ENCODE data around the gene ALG12. TPM values are rescaled to one million over a fixed set of nuclear protein-coding genes. Genes with fewer than 3 reads are reported as not detected.
A peak's percentile ranks its signal among the peaks of the same experiment; 100 is the strongest.

Gene ALG12
- total RNA-seq, 1 experiment from 2014 or later, result 32.9 TPM

DNA sequence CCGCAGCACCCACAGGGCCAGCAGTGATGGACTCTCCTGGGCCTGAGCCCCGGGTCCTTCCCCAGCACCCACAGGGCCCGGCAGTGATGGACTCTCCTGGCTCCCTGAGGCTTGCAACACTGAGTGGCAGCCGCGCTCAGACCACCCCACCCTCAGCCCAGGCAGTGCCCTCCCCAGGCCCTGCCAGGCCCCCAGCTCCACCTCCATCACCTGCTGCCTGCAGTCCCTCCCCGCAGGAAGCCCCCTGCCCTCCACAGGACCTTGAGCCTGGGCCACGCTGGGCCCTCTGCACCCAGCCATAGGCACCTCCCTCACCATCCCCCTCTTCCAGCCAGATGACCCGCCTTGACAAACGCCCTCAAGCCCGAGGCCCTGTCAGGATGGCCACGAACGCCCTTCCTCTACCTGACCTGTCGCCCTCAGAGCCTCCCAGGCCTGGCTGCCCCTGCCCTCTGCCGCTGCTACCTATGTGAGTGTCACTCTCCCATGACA, 11.4 kb downstream of the ALG12 start:
- no peaks in the 10 kb centered on the region for H3K27me3 ChIP-seq (ENCODE audit: control insufficient read depth, insufficient read depth, low read length)
- DNase-seq, result no peak
- peaks cover 4% of the 10 kb centered on the region for H3K36me3 ChIP-seq (replicated peaks; ENCODE audit: control insufficient read depth, insufficient read depth, low read length)
- no peak overlapping the region for H3K4me3 ChIP-seq (ENCODE audit: insufficient read depth, low read depth, low read length)

DNA sequence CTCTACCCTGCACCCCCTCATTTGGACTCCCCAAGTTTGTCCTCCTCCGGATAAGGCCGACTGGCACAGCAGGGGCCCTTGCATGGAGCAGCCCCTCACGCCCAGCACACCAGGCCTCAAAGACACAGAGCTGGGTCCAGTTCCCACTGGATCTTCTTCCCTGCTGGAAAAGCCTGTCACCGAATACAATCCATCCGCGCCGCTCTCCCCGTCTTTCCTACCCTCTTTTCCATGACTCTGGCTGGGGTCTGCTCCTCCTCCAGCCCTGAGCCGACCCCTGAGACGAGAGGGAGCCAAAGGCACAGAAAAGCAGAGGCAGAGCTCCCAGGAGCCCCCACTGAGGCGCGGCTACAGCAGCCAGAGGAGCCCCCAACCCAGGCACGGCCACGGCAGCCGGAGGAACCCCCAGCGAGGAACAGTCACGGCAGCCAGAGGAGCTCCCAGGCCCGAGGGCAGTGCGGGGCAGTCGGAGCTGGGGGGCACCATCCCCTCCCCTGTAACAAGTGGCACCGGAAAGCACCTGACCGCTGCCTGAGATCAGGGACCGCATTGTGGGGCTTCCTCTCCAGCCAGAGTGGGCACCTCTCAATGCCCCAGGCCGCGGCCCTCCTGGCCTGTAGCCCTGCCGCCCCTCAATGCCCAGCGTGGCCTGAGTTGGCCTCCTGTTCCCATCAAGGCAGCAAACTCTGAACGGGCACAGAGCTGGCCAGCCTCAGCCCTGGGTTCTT, 12.0 kb downstream of the ALG12 start:
- no peak for DNase-seq
- Histone ChIP-seq H3K36me3 (replicated peaks; ENCODE audit: control insufficient read depth, insufficient read depth, low read length) (peaks cover 5% of the 10 kb centered on the region), H3K27me3 (ENCODE audit: control insufficient read depth, insufficient read depth, low read length) (no peaks in the 10 kb centered on the region), H3K4me3 (ENCODE audit: insufficient read depth, low read depth, low read length) (no peak overlapping the region)

DNA sequence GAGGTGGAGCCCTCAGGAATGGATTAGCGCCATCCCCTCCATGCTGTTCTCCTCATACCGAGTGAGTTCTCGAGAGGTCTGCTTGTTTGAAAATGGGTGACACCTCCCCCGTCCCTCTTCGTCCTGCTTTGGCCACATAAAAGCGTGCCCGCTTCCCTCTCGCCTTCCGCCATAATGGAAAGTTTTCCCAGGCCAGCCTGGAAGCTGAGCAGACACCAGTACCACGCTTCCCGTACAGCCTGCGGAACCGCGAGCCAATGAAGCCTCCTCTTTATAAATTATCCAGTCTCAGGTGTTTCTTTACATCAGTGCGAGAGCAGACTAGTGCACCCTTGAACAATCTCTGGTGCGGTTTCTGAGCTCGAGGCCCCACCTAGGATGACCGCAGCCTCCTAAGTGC, 12.8 kb downstream of the ALG12 start:
- Histone ChIP-seq H3K27me3 (ENCODE audit: control insufficient read depth, insufficient read depth, low read length) (no peaks in the 10 kb centered on the region), H3K4me3 (ENCODE audit: insufficient read depth, low read depth, low read length) (no peak overlapping the region)
- no peak for DNase-seq

DNA sequence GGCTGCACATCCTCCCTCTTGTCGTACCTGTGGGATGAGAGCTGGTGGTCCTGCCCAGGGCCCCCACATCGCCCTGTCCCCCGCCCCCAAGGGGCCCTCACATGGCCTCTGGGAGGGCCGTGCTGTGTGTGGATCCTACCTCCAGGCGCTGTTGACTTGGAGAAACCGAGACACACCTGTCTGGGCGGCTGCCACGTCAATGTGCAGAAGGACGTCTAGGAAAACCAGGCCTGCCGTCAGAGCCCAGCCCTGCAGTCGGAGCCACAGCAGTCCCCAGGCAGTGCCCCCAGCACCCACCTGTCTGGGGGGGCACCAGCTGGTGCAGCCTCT, 14.2 kb downstream of the ALG12 start:
- DNase-seq, result no peak
- Histone ChIP-seq H3K4me3 (ENCODE audit: insufficient read depth, low read depth, low read length) (no peak overlapping the region), H3K27me3 (ENCODE audit: control insufficient read depth, insufficient read depth, low read length) (no peaks in the 10 kb centered on the region), H3K36me3 (replicated peaks; ENCODE audit: control insufficient read depth, insufficient read depth, low read length) (peaks cover 5% of the 10 kb centered on the region)

More for the DNA sequence above, 12.8 kb downstream of the ALG12 start:
- peaks cover 5% of the 10 kb centered on the region for H3K36me3 ChIP-seq (replicated peaks; ENCODE audit: control insufficient read depth, insufficient read depth, low read length)

DNA sequence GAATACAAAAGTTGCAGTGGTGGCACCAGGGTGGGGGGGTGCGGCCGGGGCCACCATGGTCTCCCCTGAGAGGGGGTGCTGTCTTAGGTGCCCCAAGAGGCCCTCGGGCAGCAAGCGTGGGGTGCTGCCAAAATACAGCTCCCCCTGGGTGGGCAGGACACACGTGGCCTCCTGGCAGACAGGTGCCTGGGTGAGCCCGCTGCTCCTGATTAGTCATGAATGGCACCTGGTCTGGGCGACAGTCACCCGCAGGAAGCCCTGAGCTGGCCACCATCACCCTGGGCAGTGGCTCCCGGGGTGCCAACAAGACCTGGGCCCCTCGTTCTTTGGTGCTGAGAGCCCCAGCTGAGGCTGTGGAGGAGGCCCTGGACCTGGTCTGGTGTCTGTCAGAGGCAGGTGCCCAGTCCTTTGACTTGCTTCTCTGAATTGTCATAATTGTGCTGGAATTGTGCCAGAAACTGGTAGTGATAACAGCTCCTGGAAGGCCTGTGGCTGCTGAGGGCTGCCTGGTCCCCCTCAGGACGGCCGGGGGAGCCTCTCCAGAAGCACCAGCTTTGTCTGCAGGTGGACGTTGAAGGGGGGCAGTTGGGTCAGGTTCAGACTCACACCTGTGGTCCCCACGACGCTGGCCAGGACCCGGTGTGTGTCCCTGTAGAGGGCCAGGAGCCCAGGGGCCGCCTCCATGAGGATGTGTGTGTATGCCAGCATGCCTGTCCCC, 14.8 kb downstream of the ALG12 start:
- no peaks in the 10 kb centered on the region for H3K27me3 ChIP-seq (ENCODE audit: control insufficient read depth, insufficient read depth, low read length)
- DNase-seq, result no peak
- H3K4me3 ChIP-seq (ENCODE audit: insufficient read depth, low read depth, low read length), result no peak overlapping the region
- H3K36me3 ChIP-seq (replicated peaks; ENCODE audit: control insufficient read depth, insufficient read depth, low read length), result peaks cover 5% of the 10 kb centered on the region

DNA sequence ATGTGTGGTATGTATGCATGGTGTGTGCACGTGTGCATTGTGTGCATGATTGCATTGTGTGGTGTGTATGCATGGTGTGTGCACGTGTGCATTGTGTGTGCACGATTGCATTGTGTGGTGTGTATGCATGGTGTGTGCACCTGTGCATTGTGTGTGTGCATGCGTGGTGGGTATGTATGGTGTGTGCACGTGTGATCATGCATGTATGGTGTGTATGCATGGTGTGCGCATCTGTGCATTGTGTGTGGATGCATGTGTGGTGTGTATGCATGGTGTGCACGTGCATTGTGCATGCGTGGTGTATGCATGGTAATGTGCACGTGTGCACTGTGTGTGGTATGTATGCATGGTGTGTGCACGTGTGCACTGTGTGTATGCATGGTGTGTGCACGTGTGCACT, 16.8 kb downstream of the ALG12 start:
- peaks cover 3% of the 10 kb centered on the region for H3K36me3 ChIP-seq (replicated peaks; ENCODE audit: control insufficient read depth, insufficient read depth, low read length)
- no peaks in the 10 kb centered on the region for H3K27me3 ChIP-seq (ENCODE audit: control insufficient read depth, insufficient read depth, low read length)
- no peak for DNase-seq
- H3K4me3 ChIP-seq (ENCODE audit: insufficient read depth, low read depth, low read length), result no peak overlapping the region

DNA sequence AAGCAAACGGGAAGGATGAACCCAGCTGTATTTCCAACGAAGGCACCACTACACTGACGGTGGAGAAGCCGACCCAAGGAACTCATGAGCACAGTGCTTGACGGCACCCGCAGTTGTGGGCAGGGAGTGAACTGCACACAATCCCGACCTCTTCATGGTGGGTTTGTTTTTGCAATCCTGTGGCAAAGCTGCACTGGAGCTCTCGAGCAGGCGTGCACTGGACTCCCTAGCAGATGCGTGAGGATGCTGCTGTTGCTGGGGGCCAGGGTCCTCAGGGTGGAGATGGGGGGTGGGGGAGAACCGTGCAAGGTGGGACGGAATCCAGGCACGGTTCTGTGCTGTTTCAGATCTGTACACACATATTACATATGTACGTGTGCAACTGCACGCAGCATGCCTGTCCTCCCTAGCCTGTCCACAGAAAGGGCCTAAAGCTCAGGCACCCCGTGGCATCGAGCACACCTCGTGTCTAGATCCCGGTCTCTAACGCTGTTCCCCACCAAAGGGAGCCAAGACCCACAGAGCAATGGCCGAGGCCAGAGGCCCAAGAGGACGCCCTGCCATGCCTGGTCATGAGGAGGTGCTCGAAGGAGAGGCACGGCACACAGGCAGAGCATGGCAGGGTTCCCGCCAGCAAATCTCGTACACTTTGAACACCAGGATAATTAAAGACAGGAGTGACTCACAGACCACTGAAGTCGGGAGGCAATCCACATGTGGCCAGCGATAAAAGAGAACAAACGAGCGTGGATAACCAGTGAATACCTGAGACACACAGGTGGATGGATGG, 17.6 kb downstream of the ALG12 start:
- Histone ChIP-seq H3K27me3 (ENCODE audit: control insufficient read depth, insufficient read depth, low read length) (no peaks in the 10 kb centered on the region), H3K36me3 (replicated peaks; ENCODE audit: control insufficient read depth, insufficient read depth, low read length) (peaks cover 3% of the 10 kb centered on the region), H3K4me3 (ENCODE audit: insufficient read depth, low read depth, low read length) (no peak overlapping the region)
- DNase-seq, result no peak

DNA sequence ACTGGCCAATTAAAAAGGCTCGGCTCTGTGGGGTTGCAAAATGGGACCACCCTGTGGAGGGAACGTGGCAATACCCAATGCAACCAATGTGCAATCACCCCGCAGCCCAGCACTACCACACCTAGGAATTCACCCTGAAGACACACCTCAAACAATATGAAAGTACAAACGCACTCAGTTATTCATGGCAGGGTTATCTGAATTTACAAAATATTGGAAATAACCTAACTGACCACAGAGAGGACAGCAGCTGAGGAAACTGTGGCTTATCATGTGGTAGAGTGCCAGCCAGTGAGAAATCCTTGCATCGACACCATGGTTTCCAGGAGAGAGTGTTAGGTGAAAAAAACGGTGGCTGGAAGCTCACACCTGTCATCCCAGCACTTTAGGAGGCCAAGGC, 18.7 kb downstream of the ALG12 start:
- no peak for DNase-seq
- Histone ChIP-seq H3K36me3 (replicated peaks; ENCODE audit: control insufficient read depth, insufficient read depth, low read length) (peaks cover 3% of the 10 kb centered on the region), H3K4me3 (ENCODE audit: insufficient read depth, low read depth, low read length) (no peak overlapping the region), H3K27me3 (ENCODE audit: control insufficient read depth, insufficient read depth, low read length) (no peaks in the 10 kb centered on the region)

DNA sequence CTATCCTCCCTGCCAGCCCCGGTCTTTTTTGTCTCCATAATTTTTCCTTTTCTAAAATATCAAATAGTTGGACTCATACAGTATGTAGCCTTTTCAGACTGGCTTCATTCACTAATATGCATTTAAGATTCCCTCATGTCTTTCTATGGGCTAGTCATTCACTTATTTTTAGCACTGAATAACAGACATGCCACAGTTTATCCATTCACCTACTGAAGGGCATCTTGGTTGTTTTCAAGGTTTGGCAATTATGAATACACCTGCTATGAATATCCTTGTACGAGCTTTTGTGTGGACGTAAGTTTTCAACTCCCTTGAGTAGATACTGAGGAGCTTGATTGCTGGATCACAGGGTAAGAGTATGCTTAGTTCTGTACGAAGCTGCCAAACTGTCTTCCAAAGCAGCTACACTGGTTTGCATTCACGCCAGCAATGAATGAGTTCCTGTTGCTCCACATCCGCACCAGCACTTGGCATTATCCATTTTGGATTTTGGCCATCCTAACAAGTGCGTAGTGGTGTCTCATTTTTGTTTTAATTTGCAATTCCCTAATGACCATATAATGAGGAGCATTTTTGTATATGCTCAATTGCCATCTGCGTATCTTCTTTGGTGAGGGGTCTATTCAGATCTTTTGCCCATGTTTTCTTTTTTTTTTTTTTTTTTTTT, 21.1 kb downstream of the ALG12 start:
- no peak for DNase-seq
- H3K27me3 ChIP-seq (ENCODE audit: control insufficient read depth, insufficient read depth, low read length), result no peaks in the 10 kb centered on the region
- H3K36me3 ChIP-seq (replicated peaks; ENCODE audit: control insufficient read depth, insufficient read depth, low read length), result peaks cover 1% of the 10 kb centered on the region; the same call in 1 of the 2 replicates
- H3K4me3 ChIP-seq (ENCODE audit: insufficient read depth, low read depth, low read length), result no peak overlapping the region

DNA sequence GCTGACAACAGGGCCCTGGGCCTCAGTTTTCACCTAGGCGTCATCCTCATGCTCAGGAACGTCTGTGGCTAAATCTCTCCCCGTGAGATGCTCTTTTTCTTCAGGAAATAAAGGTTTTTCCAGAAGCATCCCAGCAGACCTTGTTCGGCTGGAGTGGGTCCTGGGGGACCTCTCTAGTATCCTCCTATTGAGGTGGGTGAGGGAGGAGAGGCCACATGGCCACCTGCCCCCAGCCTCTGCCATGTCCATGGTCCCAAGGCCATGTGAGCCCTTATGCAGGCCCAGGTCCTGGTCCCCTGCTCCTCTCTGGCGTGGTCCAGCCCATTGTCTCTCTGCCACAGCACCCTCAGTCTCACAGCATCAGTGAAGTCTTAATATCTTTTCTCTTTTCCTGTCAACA, 22.0 kb downstream of the ALG12 start:
- Histone ChIP-seq H3K27me3 (ENCODE audit: control insufficient read depth, insufficient read depth, low read length) (no peaks in the 10 kb centered on the region), H3K4me3 (ENCODE audit: insufficient read depth, low read depth, low read length) (no peak overlapping the region), H3K36me3 (replicated peaks; ENCODE audit: control insufficient read depth, insufficient read depth, low read length) (no peaks in the 10 kb centered on the region; the same call in none of the 2 replicates)
- no peak for DNase-seq

DNA sequence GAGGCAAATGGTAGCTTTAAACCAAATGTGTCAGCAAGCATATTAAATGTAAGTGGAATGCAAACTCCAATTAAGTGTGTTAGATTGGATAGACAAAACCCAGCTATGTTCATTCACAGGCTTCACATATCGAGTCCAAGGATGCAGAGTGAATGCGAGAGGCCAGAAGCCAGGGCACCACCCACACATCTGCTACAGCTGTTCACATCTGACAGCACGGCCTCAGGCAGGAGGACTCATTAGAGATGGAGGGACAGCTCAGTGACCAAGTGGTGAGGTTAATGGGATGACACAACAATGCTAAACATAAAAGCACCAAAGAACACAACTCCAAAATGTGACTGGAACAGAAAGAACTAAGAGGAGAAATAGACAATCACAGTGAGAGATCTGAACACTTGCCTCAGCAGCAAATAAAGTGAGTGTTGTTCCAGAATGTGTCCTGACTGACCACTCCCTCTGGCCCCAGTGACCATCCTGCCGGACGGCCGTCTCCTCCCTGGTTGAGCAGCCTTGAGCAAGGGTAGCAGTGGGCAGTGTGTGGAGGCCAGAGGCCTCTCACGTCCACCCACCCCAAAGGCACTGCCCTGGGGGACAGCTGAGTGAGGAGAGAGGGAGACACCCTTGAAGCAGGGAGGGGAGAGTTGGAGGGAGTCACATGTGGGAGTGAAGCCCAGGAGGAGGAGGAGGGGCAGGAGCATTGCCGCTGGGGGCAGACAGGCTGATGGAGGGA, 23.8 kb downstream of the ALG12 start:
- DNase-seq, result peak; percentile 50
- H3K36me3 ChIP-seq (replicated peaks; ENCODE audit: control insufficient read depth, insufficient read depth, low read length), result peaks cover 1% of the 10 kb centered on the region
- H3K27me3 ChIP-seq (ENCODE audit: control insufficient read depth, insufficient read depth, low read length), result no peaks in the 10 kb centered on the region
- H3K4me3 ChIP-seq (ENCODE audit: insufficient read depth, low read depth, low read length), result no peak overlapping the region

DNA sequence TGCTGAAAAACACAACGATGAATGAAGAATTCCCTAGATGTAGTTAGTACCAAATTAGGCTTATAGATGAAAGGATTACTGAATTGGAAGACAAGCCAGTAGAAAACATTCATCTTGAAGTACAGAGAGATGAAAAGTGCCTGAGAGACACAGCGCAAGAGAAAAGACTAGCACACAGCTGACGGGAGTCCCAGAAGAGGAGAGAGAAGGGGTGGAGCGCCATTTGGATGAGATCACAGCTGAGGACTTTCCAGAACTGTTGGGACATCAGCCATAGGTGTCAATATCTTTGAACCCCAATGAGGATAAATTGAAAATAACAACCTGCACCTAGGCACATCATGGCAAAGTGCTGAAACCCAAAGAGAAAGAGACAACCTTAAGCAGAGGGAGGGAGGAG, 25.2 kb downstream of the ALG12 start:
- no peak overlapping the region for H3K4me3 ChIP-seq (ENCODE audit: insufficient read depth, low read depth, low read length)
- H3K27me3 ChIP-seq (ENCODE audit: control insufficient read depth, insufficient read depth, low read length), result no peaks in the 10 kb centered on the region
- no peak for DNase-seq
- peaks cover 3% of the 10 kb centered on the region for H3K36me3 ChIP-seq (replicated peaks; ENCODE audit: control insufficient read depth, insufficient read depth, low read length)

DNA sequence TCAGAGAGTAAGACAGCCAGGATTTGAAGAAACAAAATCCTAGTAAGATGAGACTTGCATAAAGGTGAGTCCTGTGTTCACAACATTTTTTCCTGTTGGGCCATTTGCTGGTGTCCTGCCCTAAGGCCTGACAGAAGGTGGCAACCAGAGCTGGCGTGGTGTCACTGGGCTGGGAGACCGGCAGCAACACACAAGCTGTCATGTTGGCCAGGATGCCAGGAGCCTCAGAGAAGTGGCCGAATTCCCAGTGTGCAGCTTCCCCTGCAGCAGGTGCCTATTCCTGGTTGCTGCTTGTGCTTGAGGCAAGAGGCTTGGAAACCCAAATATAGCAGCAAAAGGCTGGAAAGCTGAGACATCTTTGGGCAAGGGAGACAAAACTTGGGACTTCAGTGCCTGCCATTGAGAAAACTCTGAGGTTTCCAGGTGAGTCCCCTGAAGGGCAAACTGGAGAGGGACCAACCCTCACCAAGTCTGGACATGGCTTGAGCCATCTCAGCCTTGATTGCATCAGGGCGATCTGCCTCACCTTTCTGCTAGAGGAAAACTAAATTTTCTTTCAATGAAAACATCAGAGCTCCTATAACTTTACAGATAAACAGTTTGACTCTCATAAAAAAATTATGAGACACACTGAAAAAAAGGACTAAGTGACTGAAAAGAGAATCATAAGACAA, 25.9 kb downstream of the ALG12 start:
- Histone ChIP-seq H3K36me3 (replicated peaks; ENCODE audit: control insufficient read depth, insufficient read depth, low read length) (peaks cover 3% of the 10 kb centered on the region), H3K4me3 (ENCODE audit: insufficient read depth, low read depth, low read length) (no peak overlapping the region), H3K27me3 (ENCODE audit: control insufficient read depth, insufficient read depth, low read length) (no peaks in the 10 kb centered on the region)
- DNase-seq, result no peak

Measured in H7 (cell line).